Measurements from ENCODE around the gene OMA1.
"Not testable (repeated sequence)": the region's sequence is repeated elsewhere in the genome, so short reads cannot be mapped to it uniquely, and the experiment has no call there.

OMA1 gene

DNA sequence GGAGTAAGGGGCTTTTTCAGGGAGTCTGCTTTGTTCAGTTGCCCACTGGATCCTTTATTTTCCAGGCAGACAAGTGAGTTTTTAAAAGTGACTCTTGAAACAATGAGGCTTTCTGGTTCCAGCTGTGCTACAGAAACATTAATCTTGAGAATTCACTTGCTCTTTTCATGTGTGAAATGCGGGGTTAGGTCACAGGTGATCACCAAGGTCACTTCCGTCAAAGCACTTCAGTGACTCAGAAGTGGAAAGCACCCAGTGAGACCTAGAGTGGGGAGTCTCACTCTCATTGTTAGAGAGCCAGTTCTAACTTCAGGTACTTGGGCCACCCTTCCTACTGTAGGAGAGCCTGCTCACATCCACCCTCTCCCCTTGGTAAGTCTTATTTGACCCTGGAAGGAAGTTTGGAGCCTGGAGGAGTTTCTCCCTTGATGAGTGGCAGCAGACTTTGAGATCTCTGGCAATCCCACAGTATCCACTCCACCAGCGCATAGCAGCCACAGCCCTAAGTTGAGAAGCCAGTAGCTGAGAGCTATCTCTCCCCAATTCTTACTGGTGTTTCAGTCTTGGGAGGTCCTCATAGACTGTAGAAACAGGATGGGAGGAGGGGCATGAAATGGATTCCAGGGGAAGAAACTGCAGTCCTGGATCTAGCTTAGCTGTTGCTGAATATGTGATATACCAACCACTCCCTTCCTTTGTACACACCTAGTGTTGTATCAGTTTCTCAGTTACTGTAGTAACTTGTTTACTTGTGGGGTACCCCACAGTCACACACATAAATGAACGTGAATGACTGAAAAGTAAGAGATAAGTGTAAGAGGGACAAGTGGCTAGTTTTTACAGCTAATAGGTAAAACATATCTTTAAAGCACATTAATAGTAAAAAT is 27.4 kb upstream of the OMA1 start:
- no peak for DNase-seq

DNA sequence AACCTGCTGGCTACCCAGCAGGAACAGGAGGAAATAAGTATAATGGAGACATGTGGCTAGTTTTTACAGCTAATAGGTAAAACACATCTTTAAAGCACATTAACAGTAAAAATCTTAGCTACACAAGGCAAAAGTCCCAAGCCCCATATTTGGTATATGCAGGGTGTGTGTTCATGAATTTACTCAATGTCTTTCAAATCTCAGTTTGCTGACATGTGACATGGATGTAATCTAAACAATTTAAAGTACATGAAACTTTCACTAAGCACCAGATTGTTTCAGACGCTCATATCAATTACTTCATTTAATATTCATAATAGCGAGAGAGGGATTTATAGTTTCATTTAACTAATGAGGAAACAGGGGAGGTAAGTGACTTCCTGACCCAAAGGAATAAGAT is 26.6 kb upstream of the OMA1 start:
- DNase-seq, result no peak

DNA sequence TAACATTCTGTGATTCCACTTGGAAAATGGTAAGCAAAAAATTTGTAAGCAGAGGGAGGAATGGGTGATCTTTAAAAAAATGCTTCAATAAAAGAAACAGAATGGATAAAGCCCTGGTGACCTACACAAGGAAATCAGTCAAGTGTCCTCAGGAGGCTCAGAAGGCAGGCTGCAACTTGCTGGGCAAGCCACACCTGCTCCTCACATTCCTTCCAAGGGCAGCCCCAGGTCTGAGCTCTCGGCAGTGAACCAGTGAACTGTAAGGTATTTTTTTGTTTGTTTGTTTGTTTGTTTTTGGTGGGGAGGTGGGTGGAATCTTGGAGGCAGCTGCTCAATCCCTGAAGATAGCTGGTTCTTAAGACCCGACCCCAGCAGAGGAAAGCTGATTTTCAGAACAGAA is 26.2 kb upstream of the OMA1 start:
- no peak for DNase-seq

DNA sequence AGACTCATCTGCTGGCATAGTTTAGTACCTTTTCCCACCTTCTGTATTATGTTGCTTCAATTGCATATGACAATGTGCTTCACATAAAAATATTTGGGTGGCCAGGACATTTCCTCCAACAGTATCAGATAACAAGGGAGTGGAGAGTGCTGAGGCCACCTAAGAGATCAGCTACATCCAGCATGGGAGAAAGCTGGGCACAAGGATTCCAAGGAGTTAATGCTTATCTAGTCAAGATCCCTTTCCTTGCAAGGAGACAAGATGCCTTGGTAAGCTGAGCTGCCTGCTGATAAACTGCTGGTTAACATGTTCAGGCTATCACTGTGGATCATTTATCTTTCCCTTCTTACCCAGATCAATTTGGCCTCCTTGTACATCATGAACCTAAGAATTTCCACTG is 25.1 kb upstream of the OMA1 start:
- DNase-seq, result no peak

DNA sequence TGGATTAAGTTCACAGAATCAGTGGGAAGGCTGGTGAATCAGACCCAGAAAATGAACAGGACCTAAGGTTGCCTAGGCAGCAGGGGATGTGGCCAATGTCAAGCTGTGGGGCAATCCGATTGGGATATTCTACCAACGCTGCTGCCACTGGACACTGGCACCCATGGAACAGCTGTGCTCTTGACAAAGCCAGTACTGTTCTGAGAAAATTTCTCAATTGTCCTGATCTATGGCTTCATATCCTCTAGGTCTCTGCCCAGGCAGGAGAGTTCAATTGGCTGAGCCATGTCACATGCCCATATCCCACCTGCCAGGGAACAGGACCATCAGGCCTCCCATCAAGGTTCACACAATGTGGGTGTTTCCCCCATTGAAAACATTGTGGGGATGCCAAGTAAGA is 24.3 kb upstream of the OMA1 start:
- DNase-seq, result no peak

DNA sequence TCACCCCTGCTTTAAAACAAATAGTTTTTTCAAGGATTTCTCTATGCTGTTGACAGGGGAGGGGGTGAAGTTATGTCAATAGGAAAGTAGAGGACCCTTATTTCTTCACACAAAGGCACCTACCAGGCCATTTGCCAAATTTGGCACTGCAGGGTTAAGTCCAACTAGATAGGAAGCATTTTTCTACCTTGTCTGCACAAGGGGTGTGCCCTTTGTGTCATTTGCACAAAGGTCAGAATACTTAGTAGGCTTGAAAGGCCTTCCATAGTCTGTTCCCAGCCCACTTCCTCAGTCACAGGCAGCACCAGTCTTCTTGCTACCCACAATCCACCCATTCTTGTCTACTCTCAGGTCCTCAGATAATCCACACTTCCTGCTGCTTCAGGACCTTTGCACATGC is 23.6 kb upstream of the OMA1 start:
- DNase-seq, result no peak

DNA sequence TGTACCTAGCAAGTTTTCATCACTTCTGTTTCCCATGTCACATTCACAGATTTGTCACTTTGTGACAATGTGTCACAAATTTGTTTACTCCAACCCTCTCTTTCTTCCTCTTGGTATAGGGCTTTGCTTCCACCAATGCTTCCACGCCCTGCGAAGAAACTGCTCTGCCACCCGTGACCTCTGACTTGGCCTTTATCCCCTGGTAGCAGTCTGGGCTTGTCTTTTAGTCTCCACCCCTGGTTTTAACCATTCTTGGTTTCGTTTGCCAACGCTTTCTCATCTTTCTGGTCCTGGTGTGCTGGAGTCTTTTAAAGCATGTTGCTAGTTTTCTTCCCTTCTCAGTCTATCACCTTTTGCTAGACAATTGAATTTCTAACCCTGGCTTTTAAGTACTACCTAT is 22.4 kb upstream of the OMA1 start:
- no peak for DNase-seq

DNA sequence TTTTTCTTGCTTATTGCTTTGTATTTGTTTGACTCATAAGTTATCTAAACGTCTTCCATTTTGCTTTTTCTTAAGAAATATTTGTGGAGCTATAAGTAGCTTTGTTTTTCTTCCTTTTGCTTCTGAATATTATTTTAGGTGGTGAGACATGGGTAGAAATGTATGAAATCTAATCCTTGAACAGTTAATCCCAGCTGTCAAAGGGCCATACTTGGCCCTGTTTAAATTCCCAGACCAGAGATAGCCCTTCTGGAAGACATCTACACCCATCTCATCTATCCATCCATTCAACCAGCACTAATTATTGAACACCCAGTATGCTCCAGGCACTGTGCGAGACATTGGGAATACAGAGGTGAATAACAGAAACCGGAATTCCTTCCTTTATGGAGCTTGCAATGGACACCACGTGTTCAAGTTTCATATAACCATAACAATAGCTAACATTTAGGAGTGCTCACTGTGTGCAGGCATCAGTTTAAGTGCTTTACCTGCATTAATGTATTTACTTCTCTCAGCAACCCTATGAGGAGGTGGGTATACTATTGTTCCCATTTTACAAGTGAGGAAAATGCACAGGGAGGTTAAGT is 21.8 kb upstream of the OMA1 start:
- no peak for DNase-seq

DNA sequence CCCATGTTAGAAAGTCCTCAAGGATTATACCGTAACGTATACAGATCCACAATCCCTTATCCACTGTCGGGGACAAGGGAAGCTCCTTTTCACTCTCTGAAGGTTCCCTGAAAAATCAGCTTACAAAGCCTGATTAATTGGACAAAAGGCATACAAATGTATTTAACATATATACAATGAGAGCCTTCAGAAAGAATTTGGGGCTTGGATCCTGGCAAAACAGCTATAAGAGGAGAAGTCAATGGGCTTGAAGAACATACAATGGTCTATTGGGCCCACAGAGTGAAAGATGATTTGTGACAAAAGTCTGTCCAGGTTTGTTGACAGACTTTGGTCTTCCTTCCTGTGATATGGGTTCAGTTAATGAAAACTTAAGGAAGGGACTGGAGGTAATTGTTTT is 19.8 kb upstream of the OMA1 start:
- no peak for DNase-seq

DNA sequence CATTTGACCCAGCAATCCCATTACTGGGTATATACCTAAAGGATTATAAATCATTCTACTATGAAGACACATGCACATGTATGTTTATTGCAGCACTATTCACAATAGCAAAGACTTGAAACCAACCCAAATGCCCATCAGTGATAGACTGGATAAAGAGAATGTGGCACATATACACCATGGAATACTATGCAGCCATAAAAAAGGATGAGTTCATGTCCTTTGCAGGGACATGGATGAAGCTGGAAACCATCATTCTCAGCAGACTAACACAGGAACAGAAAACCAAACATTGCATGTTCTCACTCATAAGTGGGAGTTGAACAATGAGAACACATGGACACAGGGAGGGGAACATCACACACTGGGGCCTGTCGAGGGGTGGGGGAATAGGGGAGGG is 17.2 kb upstream of the OMA1 start:
- not testable (repeated sequence) for DNase-seq

DNA sequence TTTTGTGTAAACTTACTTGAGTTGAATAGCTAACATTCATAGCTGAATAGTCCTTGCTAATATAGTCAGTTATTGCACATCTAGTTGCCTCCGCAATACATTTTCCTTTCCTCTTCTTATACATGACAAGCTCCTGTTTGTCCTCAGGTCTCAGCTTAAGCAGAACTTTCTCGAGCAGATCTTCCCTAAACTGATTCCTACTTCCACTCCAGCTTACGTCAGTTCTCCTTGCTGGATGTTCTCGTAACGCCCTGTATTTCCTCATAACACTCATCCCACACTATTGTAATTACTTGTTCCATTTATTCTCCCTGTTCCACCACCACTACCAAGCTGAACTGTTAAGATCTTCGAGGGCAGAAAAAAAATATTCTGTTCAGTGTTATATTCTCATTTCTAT is 15.1 kb upstream of the OMA1 start:
- no peak for DNase-seq

DNA sequence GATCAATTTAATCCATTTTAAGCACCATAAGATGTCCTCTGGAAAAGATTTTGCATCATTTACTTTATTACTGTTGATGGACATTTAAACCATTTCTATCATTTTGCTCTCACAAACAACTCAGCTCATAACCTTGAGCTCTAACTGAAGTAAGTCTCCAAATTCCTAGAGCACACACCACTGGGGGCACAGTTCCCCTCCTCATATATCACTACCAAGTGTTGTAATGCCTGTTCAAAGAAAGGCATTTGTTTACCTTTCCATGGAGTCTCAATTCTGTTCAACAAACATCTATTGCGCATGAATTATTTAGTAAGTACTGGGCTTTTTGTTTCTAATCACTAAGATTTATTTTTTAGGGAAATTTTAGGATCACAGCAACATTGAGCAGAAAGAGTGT is 8.9 kb upstream of the OMA1 start:
- no peak for DNase-seq

DNA sequence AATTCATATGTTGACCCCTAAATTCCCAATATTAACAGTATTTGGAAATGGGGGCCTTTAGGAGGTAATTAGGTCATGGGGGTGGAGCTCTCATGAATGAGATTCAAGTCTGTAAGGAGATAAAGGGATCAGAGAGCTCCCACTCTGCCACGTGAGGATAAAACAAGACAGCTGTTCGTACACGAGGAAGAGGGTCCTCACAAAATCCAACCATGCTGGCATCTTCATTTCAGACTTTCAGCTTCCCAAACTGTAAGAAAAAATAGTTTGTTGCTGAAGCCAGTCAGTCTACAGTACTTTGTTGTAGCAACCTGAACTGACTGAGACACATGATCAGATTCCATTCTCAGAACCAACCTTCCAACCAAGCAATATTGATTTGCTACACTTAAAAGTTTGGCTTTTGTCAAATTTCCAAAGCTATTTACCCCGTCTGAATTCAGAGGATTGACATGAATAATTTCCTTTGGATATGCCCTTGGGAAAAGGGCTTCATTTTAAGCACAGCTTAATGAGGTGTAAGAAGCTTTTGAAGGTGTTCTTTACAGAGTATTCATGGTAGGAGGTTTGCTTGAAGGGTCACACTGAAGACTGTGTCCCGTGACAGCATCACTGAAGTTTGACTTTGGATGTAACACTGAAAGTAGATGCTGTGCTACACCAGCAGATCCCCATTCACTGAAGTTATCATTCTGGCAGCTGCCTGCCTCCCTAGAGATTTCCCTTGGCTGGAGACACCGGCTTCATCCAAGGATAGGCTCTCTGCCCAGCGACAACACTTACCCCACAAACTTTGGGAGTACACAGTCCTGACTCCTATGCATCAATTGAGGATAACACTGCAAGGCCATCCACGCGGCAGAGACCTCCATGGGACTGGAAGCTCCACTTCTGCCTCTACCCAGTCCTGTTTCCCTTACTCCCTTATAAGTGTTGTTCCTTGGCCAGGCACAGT is 4.9 kb upstream of the OMA1 start:
- DNase-seq, result no peak

DNA sequence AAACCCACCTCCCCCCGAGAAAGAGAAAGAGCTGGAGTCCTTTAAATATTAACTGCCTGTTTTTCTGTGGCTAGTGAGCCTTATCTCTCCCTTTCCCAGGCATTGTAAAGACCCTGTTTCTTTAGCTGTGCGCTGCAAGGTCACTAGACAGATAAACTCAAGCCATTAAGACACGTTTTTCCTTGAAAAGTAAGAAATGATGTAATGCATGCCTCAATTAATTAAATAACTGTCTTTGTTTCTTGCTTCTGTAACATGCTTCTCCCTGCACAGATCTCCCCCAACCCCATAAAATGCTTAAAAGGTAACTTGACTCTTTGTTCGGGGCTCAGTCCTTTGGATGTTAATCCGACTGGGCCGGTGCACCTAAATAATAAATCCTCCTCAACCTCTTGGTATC is 2.8 kb upstream of the OMA1 start:
- not testable (repeated sequence) for DNase-seq

DNA sequence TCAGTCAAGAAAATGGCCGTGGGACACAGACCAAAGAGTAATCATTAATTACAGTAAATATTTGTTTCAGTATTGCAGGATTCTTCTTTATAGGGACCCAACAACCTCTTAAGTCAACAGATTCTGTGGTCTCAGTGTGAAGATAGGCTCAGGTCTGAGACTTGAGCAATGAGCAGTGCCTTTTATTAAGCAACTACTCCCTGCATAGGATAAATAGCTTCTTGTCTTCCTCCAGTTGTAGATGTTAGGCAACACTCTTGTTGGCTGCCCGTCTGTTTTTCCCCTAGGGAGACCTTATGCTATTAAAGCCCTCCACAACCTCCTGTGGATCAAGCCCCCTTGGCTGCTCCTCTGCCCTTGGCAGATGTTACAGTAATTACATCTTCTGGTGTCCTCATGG is 1.8 kb upstream of the OMA1 start:
- no peak for DNase-seq

DNA sequence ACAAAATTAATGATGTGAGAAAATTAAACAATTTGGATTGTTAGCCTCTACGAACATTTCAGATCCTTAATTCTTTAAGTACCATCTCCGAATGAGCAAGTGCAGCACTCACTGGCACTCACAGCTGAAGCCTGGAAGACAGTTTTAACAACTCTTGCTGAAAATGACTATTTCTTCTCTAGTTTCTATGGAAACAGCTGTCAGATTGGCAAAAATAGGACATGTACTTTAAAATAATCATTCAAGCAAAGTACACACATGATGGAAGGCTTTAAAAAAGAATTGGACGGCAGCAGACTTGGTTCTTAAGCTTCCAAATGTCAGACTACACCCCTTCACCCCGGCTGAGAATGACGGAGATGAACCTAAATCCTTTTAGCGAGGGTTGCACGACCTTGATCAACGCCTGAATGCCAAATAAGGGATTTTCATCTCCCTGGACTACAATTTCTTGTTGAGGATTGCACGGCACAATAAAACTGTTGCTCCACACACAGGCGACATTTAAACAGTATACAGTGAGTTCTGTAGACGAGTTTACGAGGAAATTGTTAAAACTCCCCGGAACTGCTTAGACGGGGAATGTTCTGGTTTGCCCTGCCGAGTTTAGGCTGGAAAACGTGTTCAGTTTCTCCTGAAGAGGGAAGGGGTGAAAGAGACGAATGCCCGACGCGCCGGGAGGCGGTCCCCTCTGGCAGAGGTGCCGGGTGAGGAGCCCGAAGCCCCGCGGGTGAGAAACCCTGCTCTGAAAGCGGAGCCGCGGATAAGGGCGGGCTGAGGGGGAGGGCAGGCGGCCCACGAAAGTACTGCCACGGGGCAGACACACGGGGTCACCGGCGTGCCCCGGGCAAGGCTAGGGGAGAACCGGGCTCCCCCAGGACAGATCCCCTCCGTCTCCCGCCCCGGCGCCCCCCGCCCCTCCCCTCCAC is 671 bp downstream of the OMA1 start:
- peak; percentile 19 to 66 for DNase-seq

DNA sequence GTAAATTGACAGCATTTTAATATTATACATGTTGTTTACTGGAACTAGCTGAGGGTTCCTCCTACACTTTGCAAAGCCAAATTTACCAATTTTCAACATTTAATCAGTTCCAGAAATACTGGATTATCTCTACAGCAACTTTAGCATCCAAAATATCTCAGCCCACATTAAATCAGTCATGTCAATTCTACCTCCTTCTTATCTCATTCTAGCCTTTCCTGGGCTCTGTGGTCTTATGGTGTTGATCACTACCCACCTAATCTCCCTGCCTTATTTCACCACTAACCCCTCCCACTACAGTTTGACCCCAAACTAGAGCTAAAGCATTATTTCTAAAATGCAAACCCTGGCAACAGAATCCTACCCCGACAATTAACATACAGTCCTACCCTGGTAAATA is 3.3 kb downstream of the OMA1 start:
- no peak for DNase-seq

DNA sequence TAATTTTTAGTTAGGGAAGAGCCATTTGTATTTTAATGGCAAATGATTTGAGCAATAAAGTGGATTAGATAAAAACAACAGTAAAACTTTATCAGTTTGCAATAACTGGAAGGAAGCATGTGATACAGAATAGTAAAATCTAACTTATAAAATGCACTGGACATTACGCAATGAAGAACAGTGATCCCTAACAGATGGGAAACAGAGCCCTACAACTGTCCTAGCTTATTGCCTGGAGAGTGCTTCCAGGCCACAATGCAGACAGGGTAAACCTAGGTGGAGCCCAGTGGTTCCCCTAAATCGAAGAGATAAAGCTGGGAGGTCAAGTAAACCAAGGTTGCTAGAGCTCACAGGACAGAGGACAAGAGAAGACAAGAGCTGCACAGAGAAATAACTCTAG is 7.0 kb downstream of the OMA1 start:
- no peak for DNase-seq

DNA sequence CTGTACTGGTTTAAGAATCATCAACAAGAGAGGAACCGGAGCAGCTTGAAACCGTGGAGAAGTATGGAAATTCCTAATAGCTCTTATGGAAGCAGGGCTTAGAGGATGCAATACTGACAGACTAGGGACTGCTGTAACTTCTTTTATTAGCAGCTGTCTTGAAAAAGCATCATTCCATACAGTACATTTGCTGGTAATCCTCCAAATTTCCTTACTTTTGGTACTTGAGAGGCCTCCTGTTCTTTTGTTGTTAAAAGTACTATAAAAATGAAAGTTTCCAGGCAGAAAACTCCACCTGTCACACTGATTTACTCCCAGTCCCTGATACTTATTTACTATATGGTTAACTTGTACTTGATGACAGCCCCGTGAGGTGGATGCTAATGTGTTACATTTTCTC is 7.7 kb downstream of the OMA1 start:
- DNase-seq, result no peak

DNA sequence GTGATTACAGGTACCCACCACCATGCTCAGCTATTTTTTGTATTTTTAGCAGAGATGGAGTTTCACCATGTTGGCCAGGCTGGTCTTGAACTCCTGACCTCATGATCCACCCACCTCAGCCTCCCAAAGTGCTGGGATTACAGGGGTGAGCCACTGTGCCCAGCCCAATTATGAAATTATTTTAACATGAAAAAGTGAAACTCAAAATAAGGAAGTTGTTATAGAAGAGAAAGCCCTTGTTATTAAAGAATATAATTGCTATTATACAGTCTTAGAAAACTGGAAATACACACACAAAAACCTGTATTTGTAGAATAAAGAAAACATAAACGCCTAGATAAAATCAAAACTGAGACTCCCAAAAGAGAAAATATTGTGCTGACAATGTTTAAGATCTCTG is 14.7 kb downstream of the OMA1 start:
- DNase-seq, result not testable (repeated sequence)

DNA sequence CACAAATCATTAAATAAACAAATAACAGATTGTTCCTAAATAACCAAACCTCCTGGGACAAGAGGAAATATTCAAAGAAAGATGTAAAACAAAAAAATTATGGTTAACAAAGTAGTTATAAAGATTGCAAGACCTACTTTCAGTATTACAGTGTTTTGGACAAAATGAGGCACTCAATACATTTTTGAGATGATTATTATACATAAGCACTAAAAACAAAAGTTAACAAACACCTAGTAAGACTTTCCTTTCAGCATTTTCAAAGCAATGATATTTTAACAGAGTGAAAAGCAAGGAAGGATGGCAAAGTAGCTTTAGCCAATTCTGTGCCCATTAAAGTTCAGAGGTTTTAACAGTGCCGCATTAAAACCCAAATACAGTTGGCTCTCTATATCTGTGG is 17.2 kb downstream of the OMA1 start:
- DNase-seq, result no peak

DNA sequence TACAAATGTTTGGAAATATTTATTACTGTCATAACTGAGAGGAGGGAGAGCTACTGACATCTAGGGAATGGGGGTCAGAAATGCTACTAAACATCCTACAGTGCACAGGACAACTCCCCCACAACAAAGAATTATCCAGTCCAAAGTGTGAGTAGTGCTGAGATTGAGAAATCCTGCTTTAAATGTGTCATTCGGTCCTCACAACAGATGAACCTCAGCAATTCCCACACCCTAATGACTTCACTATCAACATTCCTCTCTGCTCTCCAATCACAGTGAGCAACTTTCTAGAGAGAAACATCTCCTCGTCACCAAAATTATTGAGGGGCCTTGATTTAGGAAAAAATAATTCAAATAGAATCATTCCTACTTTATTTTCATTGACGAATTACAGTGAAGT is 18.0 kb downstream of the OMA1 start:
- DNase-seq, result no peak

All from SHP77 (cell line).